Upper lobe of left lung (tissue), 4 donors: Measurements from ENCODE around the gene PIGS.

Source experiments
- CTCF ChIP-seq, 6 experiments: fragments of 450-650 bp in 4 of 6; fragments of 200-600 bp in 2 of 6; sonication (generic) in 2 of 6; IDR thresholded peaks; one replicate each; pipeline ENCODE4 v1.5.1; 2016 to 2019; ENCODE audit warnings: antibody characterized with exemption in 6 of 6
- EP300 ChIP-seq, 4 donors: sonication (generic); formaldehyde crosslinking; IDR thresholded peaks; one replicate each; pipeline ENCODE4 v1.5.1; 2017; ENCODE audit warnings: antibody characterized with exemption in 4 of 4, control low read depth in 2 of 4
- POLR2A ChIP-seq, 4 donors: fragments of 450-650 bp; IDR thresholded peaks; one replicate each; pipeline ENCODE4 v1.5.1; 2016 to 2017; ENCODE audit warnings: antibody characterized with exemption in 4 of 4, mild to moderate bottlenecking in 2 of 4
- POLR2AphosphoS5 ChIP-seq, 2 donors: sonication (generic); formaldehyde crosslinking; IDR thresholded peaks; one replicate each; pipeline ENCODE4 v1.5.1; 2017; ENCODE audit warnings: antibody characterized with exemption in 2 of 2

- TF ChIP-seq POLR2A (IDR thresholded peaks at IDR 0.05), result no peak
- TF ChIP-seq EP300 (IDR thresholded peaks at IDR 0.05), result no peak
- no peak for TF ChIP-seq CTCF (IDR thresholded peaks at IDR 0.05)
- no peak for TF ChIP-seq POLR2AphosphoS5 (IDR thresholded peaks at IDR 0.05)
Measured at GRCh38 chr17:28567604-28568003, 3.7 kb downstream of the PIGS start.
